Measurements from ENCODE around the gene HNRNPR. TPM values are rescaled to one million over a fixed set of nuclear protein-coding genes. Genes with fewer than 3 reads are reported as not detected.

HNRNPR gene
- total RNA-seq, 4 donors from 2014 or later: 59.8 to 75.7 (median 69.4) TPM

- intact Hi-C loops (cut with DNase I): no loop called here
- Histone ChIP-seq H3K27me3 (no peaks in the 10 kb centered on the region), H3K9me3 (no peaks in the 10 kb centered on the region), H3K27ac (replicated peaks in 1 of 4) (no peak overlapping the region), H3K36me3 (peaks cover 0 to 78% (median 30%) of the 10 kb centered on the region in 4 donors), H3K4me3 (no peak overlapping the region), H3K4me1 (peaks cover 0 to 7% (median 0%) of the 10 kb centered on the region in 4 donors)
- no peak for DNase-seq (ENCODE audit: extremely low spot score)
- 87% methylated on average over 4 of the region's 4 CpGs for WGBS
- TF ChIP-seq POLR2A (IDR thresholded peaks at IDR 0.05; ENCODE audit: low read depth) (no peak), EP300 (IDR thresholded peaks at IDR 0.05) (no peak), POLR2AphosphoS5 (IDR thresholded peaks at IDR 0.05) (no peak)
- TF ChIP-seq, protein P1, sequence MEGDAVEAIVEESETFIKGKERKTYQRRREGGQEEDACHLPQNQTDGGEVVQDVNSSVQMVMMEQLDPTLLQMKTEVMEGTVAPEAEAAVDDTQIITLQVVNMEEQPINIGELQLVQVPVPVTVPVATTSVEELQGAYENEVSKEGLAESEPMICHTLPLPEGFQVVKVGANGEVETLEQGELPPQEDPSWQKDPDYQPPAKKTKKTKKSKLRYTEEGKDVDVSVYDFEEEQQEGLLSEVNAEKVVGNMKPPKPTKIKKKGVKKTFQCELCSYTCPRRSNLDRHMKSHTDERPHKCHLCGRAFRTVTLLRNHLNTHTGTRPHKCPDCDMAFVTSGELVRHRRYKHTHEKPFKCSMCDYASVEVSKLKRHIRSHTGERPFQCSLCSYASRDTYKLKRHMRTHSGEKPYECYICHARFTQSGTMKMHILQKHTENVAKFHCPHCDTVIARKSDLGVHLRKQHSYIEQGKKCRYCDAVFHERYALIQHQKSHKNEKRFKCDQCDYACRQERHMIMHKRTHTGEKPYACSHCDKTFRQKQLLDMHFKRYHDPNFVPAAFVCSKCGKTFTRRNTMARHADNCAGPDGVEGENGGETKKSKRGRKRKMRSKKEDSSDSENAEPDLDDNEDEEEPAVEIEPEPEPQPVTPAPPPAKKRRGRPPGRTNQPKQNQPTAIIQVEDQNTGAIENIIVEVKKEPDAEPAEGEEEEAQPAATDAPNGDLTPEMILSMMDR (IDR thresholded peaks at IDR 0.05): no peak
These were observed 60.1 kb downstream of the HNRNPR start for GRCh38 chr1:23283667-23284602.

DNA sequence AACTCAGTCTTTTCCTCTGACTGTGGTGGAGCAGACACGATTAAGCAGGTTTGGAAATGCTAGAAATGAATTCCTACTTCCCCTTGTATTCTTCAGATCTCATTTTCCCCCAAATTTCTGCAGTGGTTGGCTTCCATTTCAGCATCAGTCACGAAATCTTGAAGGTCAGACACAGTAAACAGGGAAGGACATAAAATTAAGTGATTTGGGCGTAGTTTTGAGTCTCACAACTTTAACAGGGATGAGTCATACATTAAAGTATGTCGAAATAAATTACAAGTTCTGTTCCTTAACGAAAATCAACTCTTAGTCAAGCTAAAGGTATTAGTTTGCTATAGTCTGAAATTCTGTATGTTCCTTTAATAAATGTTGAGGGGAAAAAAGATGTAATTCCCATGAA is 61.1 kb downstream of the HNRNPR start:
- peaks cover 0 to 72% (median 24%) of the 10 kb centered on the region in 4 donors for H3K36me3 ChIP-seq
- H3K27me3 ChIP-seq: no peaks in the 10 kb centered on the region
- H3K27ac ChIP-seq (replicated peaks in 1 of 4): no peak overlapping the region
- intact Hi-C loops (cut with DNase I): no loop called here
- H3K9me3 ChIP-seq: no peaks in the 10 kb centered on the region
- no peak for DNase-seq (ENCODE audit: extremely low spot score)
- no peak for TF ChIP-seq POLR2AphosphoS5 (IDR thresholded peaks at IDR 0.05)
- TF ChIP-seq EP300 (IDR thresholded peaks at IDR 0.05): no peak
- TF ChIP-seq POLR2A (IDR thresholded peaks at IDR 0.05; ENCODE audit: low read depth): no peak
- TF ChIP-seq, protein P1 (IDR thresholded peaks at IDR 0.05): no peak
- H3K4me3 ChIP-seq: no peak overlapping the region
- H3K4me1 ChIP-seq: peaks cover 0 to 7% (median 0%) of the 10 kb centered on the region in 4 donors
- 74% methylated on average over 5 of the region's 5 CpGs for WGBS

- no peak for TF ChIP-seq POLR2A (IDR thresholded peaks at IDR 0.05; ENCODE audit: low read depth)
- TF ChIP-seq POLR2AphosphoS5 (IDR thresholded peaks at IDR 0.05): no peak
- no peak for TF ChIP-seq EP300 (IDR thresholded peaks at IDR 0.05)
- TF ChIP-seq, protein P1 (IDR thresholded peaks at IDR 0.05): no peak
- peaks cover 0 to 5% (median 0%) of the 10 kb centered on the region in 4 donors for H3K27me3 ChIP-seq
- H3K36me3 ChIP-seq: peaks cover 0 to 32% (median 17%) of the 10 kb centered on the region in 4 donors
- peaks cover 0 to 5% (median 0%) of the 10 kb centered on the region in 4 donors for H3K4me1 ChIP-seq
- no peaks in the 10 kb centered on the region for H3K9me3 ChIP-seq
- no peak for DNase-seq (ENCODE audit: extremely low spot score)
- intact Hi-C loops (cut with DNase I): no loop called here
- WGBS: 91% methylated on average over 2 of the region's 2 CpGs
- H3K4me3 ChIP-seq: no peak overlapping the region
- no peak overlapping the region for H3K27ac ChIP-seq (replicated peaks in 1 of 4)
These were observed 65.4 kb downstream of the HNRNPR start for GRCh38 chr1:23278717-23279116.

- Histone ChIP-seq H3K9me3 (no peaks in the 10 kb centered on the region), H3K36me3 (peaks cover 0 to 13% (median 5%) of the 10 kb centered on the region in 4 donors), H3K4me1 (no peaks in the 10 kb centered on the region), H3K27ac (replicated peaks in 1 of 4) (no peak overlapping the region), H3K27me3 (peaks cover 0 to 23% (median 0%) of the 10 kb centered on the region in 4 donors), H3K4me3 (no peak overlapping the region)
- DNase-seq (ENCODE audit: extremely low spot score): no peak
- intact Hi-C loops (cut with DNase I): no loop called here
- 89% methylated on average over 2 of the region's 2 CpGs for WGBS
- TF ChIP-seq POLR2A (IDR thresholded peaks at IDR 0.05; ENCODE audit: low read depth): no peak
- TF ChIP-seq POLR2AphosphoS5 (IDR thresholded peaks at IDR 0.05): no peak
- TF ChIP-seq, protein P1 (IDR thresholded peaks at IDR 0.05): no peak
- no peak for TF ChIP-seq EP300 (IDR thresholded peaks at IDR 0.05)
These were observed 67.6 kb downstream of the HNRNPR start for GRCh38 chr1:23276531-23276930.
